Right atrium auricular region (tissue), 2 donors: Measurements from ENCODE around the gene TSPAN31. TPM values are rescaled to one million over a fixed set of nuclear protein-coding genes. Genes with fewer than 3 reads are reported as not detected.

ENCODE experiments used
- DNase-seq: peaks from one replicate; pipeline ENCODE4 v3.0.0-alpha.2; 2019; ENCODE audit warnings: low spot score
- H3K27ac ChIP-seq, 2 donors: fragments of 200-600 bp; sonication (generic); 1 replicate in 1 of 2; 2 replicates in 1 of 2; pipeline ENCODE4 v1.5.1; 2016 to 2019
- H3K27me3 ChIP-seq, 2 donors: fragments of 200-600 bp; sonication (generic); one replicate each; pipeline versions ENCODE4 v1.5.1 to v1.6.0; 2017 to 2019
- H3K36me3 ChIP-seq: fragments of 200-600 bp; sonication (generic); one replicate; pipeline ENCODE4 v1.5.1; 2016
- H3K4me1 ChIP-seq, 2 donors: fragments of 200-600 bp; sonication (generic); one replicate each; pipeline versions ENCODE4 v1.5.1 to v1.6.0; 2017 to 2019
- H3K4me3 ChIP-seq, 2 donors: fragments of 200-600 bp; sonication (generic); 1 replicate in 1 of 2; 2 replicates in 1 of 2; pipeline ENCODE4 v1.5.1; 2017 to 2019; ENCODE audit warnings: mild to moderate bottlenecking in 1 of 2, moderate library complexity in 1 of 2
- H3K9me3 ChIP-seq, 2 donors: fragments of 200-600 bp; sonication (generic); one replicate each; pipeline ENCODE4 v1.5.1; 2019
- total RNA-seq, 2 donors: library from RNA; depleted of rRNA; stranded (reverse); fragments of >200 nt; gene quantifications; one replicate each; pipeline ENCODE4 v1.1.0, GENCODE V29; 2016
- TF ChIP-seq, protein P1 (sequence below), 2 donors: fragments of 200-600 bp; sonication (generic); IDR thresholded peaks; one replicate each; pipeline ENCODE4 v1.5.1; 2019; ENCODE audit warnings: antibody characterized with exemption in 2 of 2

The TSPAN31 gene, protein sequence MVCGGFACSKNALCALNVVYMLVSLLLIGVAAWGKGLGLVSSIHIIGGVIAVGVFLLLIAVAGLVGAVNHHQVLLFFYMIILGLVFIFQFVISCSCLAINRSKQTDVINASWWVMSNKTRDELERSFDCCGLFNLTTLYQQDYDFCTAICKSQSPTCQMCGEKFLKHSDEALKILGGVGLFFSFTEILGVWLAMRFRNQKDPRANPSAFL
- 10 to 100 TPM; 50.3 to 59.6 TPM for total RNA-seq

DNA sequence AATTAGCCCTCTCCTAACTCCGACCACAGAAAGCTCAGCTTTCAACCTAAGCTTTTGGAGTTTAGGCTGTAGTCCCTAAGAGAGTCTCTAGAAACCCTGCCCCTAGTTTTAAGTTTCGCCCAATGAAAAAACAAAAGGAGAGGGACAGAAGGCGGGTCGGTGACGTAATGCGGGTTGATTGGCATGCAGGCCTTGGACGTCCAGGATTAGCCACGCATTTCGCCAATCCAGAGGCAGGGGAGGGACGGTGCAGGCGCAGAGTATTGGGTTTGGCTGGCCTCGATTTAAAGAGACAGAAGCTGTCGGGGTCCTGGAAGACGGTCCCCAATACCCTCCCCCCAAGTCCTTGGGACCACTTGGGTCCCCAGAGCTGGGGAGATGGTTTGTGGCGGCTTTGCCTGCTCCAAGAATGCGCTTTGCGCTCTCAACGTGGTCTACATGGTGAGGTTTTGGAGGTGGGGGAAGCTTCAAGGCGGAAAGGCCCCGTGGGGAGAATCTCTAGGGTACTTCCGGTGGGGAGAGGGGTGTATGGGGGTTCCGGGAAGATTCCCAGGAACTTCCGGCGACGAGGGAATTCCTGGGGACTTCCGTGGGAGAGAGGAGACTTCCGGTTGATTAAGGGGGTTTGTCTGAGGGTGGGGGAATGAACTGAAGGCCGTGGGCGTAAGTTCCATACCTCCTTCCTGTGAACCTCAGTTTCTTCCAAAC lies at the start of gene TSPAN31:
TSS of gene TSPAN31 (plus strand) at position 263 of the 708 bp plus-strand sequence. CDS start at position 379, 116 bp downstream.
- H3K27ac ChIP-seq, result peak within 1 kb of the TSS; percentile 95 to 97
- H3K9me3 ChIP-seq, result no peaks in the 10 kb centered on the region
- H3K4me1 ChIP-seq, result peaks cover 0 to 18% of the 10 kb centered on the region in 2 donors
- H3K36me3 ChIP-seq, result peaks cover 36% of the 10 kb centered on the region
- H3K4me3 ChIP-seq, result peak within 1 kb of the TSS; percentile 90 to 95
- TF ChIP-seq, protein P1, sequence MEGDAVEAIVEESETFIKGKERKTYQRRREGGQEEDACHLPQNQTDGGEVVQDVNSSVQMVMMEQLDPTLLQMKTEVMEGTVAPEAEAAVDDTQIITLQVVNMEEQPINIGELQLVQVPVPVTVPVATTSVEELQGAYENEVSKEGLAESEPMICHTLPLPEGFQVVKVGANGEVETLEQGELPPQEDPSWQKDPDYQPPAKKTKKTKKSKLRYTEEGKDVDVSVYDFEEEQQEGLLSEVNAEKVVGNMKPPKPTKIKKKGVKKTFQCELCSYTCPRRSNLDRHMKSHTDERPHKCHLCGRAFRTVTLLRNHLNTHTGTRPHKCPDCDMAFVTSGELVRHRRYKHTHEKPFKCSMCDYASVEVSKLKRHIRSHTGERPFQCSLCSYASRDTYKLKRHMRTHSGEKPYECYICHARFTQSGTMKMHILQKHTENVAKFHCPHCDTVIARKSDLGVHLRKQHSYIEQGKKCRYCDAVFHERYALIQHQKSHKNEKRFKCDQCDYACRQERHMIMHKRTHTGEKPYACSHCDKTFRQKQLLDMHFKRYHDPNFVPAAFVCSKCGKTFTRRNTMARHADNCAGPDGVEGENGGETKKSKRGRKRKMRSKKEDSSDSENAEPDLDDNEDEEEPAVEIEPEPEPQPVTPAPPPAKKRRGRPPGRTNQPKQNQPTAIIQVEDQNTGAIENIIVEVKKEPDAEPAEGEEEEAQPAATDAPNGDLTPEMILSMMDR (IDR thresholded peaks at IDR 0.05), result no peak
- H3K27me3 ChIP-seq, result no peaks in the 10 kb centered on the region
- peak; percentile 99 for DNase-seq

DNA sequence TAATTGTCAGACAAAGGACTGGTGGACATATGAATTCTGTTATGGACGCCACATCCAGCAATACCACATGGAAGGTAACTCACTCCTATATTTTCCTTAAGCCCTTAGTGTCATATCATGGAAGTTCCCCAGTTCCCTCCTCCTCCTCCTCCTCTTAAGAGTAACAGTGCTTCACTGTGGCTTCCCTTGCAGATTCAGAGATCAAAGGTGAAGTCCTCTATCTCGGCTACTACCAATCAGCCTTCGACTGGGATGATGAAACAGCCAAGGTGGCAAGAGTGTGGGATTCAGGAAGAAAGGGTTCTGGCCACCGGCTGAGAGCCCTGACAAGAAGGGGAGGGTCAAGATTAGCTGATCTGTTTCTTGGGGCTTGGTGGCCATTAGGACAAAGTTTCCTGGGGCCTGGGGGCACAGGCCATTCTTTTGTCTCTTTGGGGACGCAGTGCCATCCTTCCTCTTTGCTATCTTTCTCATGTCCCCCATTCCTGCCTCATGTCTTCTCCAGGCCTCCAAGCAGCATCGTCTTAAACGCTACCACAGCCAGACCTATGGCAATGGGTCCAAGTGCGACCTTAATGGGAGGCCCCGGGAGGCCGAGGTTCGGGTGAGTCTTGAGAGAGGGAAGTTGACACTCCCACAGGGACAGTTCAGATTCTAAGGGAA lies 48.9 kb upstream of the TSPAN31 start:
- DNase-seq, result no peak
- TF ChIP-seq, protein P1 (IDR thresholded peaks at IDR 0.05), result no peak
- no peak overlapping the region for H3K4me3 ChIP-seq
- peaks cover 20% of the 10 kb centered on the region for H3K36me3 ChIP-seq
- no peak overlapping the region for H3K27ac ChIP-seq
- H3K27me3 ChIP-seq, result no peaks in the 10 kb centered on the region
- H3K9me3 ChIP-seq, result peaks cover 0 to 4% of the 10 kb centered on the region in 2 donors
- H3K4me1 ChIP-seq, result peaks cover 0 to 12% of the 10 kb centered on the region in 2 donors

DNA sequence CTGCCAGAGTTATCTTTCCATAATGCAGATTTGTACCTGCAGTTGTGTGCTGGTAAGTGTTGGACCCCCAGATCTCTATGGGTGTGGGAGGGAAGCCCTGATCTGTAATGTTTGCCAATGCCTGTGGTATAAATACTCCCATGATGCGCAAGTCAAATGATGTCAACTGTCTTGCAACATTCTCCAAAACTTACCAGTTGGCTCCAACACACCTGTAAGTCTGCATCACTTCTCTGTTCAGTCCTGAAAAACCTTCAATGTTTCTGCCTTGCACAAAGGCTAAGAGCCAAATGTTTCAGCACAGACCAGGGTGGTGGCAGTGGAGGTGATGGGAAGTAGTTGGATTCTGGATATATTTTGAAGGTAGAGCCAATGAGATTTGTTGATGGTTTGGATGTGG lies 47.8 kb upstream of the TSPAN31 start:
- Histone ChIP-seq H3K4me3 (no peak overlapping the region), H3K4me1 (peaks cover 0 to 12% of the 10 kb centered on the region in 2 donors), H3K27me3 (no peaks in the 10 kb centered on the region), H3K9me3 (no peaks in the 10 kb centered on the region), H3K27ac (no peak overlapping the region), H3K36me3 (peaks cover 20% of the 10 kb centered on the region)
- DNase-seq, result no peak
- TF ChIP-seq, protein P1 (IDR thresholded peaks at IDR 0.05), result no peak

- H3K27ac ChIP-seq, result no peak overlapping the region
- peaks cover 0 to 2% of the 10 kb centered on the region in 2 donors for H3K9me3 ChIP-seq
- H3K27me3 ChIP-seq, result no peaks in the 10 kb centered on the region
- no peak for DNase-seq
- TF ChIP-seq, protein P1 (IDR thresholded peaks at IDR 0.05), result no peak
- H3K36me3 ChIP-seq, result peaks cover 24% of the 10 kb centered on the region
- H3K4me1 ChIP-seq, result peaks cover 0 to 12% of the 10 kb centered on the region in 2 donors
- no peak overlapping the region for H3K4me3 ChIP-seq
These were observed 46.4 kb upstream of the TSPAN31 start for GRCh38 chr12:57698414-57698813.

- Histone ChIP-seq H3K4me3 (no peak overlapping the region), H3K36me3 (peaks cover 33% of the 10 kb centered on the region), H3K27ac (no peak overlapping the region), H3K9me3 (peaks cover 0 to 7% of the 10 kb centered on the region in 2 donors), H3K27me3 (no peaks in the 10 kb centered on the region), H3K4me1 (peaks cover 0 to 2% of the 10 kb centered on the region in 2 donors)
- DNase-seq, result no peak
- TF ChIP-seq, protein P1 (IDR thresholded peaks at IDR 0.05), result no peak
These were observed 44.5 kb upstream of the TSPAN31 start for GRCh38 chr12:57700317-57700716.
